GM19099 (cell line): Measurements from ENCODE around the gene APBB2.

Experiments used
- POLR2A ChIP-seq: IDR thresholded peaks from 3 replicates; pipeline ENCODE4 v1.6.1; 2011; ENCODE audit warnings: low read depth; ENCODE audit not compliant: insufficient read length; ENCODE audit errors: extremely low read depth

The APBB2 gene

DNA sequence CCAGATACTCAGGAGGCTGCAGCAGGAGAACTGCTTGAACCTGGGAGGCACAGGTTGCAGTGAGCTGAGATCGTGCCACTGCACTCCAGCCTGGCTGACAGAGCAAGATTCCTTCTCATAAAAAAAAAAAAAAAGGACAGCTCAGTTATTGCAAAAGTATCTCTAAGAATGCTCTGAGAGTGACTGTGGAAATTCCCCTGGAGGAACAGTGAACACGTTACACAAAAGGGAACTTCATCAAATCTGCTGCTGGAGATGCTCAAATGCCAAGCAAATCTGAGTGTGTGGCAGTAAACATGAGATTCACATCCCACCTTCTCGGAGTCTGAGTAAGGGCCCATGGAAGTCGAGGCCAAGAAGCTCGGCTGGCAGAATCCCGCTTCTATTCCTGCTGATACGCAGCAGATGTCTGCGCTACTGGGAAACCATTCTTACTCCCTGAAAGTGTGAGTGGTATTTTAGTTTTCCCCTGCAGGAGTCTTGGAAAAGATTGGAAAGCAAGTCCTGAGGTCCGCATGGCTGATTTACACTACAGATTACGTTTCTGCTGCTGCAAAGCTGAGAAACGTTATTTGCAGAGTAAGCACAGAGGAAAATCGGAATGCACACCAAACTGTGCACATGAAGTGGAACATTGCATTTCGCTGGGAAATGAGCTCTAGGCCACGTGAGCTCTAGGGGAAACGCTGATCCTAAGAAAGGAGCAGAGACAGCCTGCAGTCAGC, 301.7 kb downstream of the APBB2 start:
- no peak for TF ChIP-seq POLR2A

DNA sequence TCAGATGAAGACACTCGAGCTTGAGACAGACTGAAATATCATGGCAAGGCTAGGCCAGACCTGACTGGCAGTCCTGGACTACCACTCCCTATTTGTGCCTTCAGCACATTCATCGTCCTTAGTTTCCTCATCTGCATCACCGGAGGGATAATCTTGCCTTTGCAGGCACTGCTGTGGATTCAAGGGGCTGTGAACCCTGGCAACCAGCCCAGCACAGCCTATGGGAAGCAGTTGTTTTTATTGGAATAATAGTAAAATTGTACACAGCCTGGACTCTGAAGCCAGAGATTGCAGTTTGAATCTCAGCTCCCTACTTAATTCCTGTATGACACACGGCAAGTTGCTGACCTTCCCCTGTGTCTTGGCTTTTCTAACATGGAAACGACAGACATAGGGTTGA, 303.6 kb downstream of the APBB2 start:
- TF ChIP-seq POLR2A, result no peak

DNA sequence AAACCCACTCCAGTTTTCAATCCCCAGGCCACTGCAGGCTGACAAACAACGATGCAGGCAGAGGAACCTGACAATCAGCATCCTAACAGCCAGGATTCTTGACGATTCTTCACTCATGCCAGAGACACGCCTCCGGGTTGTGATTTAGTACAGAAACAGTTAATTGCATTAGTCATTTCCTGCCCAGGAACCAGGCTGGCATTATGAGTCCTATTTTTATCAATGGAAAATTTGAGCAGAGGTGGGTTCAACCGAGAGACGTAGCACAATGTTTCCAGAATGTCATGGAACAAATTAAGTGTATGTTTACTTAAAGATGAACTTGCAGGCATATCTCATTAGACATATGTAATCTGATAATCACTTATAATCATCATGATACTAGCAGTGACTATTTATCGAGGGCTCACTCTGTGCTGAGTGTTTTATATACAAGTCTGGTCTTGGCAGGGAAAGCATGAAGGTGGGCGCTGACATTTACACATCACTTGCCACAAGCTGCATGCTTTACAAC, 304.9 kb downstream of the APBB2 start:
- no peak for TF ChIP-seq POLR2A

DNA sequence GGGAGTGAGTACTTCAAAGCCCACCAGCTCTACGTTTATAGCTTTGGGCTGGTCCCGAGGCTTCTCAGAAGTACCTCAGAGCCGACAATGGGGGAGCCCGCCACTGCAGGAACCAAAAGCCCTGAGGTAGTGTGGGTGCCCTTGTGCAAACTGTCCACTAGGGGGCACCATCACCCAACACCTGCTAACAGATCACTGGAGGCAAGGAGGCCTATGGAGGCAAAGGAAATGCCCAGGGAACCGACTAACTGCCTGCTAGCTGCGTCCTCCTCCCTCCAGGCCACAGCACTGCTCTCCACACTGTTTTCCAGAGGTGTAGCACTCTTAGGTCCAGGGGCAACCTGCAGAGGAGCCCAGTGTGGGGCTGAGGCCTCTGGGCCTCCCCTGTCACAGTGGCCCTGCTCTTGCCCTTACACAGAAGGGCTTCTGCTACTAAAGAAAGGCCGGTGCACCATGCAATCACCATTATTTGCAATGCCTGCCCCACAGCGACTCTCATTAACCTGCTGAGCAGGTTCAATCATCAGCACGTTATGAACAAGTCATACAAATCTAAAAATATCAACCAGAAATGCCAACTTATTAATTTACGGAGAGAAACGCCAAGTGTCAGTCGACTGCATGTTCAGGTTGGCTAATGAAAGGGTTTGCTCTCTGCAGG, 305.5 kb downstream of the APBB2 start:
- TF ChIP-seq POLR2A, result no peak

DNA sequence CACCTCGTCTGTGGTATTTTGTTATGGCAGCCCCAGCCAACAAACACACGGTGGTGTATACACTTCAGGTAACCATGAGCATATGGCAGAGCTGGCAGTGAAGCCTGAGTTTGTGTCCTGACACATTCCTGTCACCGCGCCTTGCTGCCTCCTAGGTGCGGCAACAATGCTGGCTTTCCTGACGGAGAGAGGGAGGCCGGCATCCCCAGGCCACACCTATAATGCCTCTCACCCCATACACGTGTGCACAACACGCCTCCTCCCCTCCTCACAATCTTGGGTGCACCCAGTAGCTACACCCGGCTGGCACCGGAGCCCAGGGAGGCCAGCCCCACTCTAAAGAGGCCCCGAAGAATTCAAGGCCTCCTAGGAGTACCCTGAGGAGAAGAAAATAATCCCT, 306.0 kb downstream of the APBB2 start:
- no peak for TF ChIP-seq POLR2A

DNA sequence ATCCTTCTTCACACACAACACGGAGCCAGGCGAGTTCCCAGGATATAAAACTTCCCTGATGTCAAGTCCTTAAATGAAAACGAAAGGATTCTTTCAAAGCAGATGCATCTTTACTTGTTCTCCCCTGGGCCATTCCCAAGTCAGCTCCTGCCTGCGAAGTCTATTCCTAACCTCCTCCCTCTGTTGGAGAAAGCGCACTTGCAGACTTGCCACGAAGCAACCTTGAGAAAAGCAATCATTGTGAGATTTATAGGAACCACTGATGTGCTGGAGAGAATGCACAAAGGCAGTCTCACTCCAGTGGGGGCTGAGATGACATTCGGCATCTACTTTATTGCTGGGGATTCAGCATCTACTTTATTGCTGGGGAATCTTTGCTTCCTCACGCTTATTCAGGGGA, 308.9 kb downstream of the APBB2 start:
- no peak for TF ChIP-seq POLR2A

DNA sequence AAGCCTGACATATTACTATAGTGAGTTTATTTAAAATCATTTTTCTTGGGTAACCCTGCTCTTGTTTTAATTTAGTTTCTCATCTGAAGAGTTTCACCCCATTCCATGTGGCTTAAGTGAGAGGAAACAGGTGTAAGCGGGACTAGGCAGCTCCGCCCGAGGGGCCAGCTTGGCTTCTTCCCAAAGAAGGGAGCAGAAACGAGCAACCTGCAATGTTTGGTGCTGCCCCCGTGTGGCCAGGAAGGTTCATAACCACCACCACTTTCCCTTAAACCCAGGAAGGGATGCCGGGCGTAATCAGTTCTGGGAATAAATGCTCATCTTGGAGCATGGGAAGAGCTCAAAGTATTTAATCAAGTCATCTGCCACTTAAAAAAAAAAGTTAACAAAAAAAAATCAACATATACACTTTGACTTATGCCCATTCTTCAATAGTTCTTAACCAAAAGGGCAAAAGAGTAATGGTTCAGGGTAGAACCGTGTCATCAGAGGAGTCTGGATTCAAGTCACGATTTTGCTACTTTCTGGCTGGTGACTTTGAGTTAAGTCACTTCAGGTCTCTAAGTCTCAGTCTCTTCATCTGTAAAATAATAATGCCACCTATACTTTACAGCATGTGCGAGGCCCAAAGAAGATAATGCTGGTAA, 316.7 kb downstream of the APBB2 start:
- TF ChIP-seq POLR2A, result no peak

DNA sequence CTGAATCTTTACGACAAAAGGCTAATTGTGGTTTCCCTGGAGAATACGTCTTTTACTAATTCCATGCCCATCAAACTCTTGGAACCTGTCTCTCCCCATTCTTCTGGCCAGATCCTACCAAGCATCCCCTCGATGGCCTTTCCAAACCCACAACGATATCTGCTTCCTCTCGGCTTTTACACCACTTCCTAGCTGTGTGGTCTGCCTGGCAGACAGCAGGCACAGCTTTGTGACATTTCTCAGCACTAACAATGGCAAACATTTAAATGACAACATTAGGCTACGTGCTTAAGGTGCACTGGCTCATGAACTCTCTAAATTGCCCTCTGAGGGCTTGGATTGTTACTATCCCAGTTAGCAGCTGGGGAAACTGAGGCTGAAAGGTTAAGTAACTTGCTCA, 323.6 kb downstream of the APBB2 start:
- TF ChIP-seq POLR2A, result no peak

DNA sequence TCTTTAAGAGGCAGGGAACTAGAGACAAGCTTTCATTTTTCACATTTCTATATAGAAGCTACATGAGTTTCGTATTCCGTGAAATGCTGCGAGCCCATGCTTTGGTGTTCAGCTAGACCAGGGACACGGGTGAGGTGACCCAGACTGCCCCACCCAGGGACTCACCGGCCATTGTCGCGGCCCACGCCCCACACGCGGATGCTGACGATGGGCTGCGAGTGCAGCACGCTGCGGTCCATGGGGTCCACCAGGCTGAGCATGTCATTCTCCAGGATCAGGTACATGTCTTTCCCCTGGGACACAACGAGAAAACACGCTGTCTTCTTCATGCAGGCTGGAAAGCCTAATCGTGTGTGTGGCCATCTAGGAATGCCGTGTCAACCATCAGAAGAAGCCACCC, 324.1 kb downstream of the APBB2 start:
- TF ChIP-seq POLR2A, result no peak

DNA sequence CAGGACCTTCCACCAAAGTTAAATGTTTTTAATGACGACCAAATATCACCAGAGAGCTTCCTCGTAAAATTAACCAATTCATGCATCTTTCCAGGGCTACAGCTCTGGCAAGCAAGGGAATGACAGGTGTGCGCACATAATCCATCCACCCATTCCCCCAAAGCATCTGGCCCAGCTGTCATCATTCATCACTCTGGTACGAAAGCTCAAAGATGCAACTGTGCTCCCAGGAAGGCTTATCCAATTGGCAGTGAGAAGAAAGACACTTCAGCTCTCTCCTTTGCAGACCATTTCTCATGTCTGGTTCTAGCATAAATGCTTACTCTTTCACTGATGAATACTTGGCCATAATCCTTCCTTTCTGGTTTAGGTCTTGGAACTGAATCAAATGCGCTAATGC, 325.4 kb downstream of the APBB2 start:
- no peak for TF ChIP-seq POLR2A

DNA sequence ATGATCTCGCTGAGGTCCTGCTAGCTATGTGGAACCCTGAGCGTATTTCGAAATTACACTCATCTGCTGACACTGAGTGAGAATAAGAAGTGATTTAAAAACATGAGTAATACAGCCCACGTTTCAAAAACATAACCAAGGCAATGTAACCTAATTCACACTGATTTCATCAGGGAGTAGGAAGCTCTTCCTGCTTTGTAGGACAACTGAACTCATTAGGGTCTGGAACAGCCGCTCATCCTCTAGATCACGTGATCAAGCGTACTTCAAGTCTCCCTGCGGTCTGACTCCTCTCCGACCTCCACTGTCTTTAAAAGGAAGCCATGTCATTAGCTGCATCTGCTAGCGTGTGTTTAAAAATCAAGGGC, 326.6 kb downstream of the APBB2 start:
- TF ChIP-seq POLR2A, result no peak

DNA sequence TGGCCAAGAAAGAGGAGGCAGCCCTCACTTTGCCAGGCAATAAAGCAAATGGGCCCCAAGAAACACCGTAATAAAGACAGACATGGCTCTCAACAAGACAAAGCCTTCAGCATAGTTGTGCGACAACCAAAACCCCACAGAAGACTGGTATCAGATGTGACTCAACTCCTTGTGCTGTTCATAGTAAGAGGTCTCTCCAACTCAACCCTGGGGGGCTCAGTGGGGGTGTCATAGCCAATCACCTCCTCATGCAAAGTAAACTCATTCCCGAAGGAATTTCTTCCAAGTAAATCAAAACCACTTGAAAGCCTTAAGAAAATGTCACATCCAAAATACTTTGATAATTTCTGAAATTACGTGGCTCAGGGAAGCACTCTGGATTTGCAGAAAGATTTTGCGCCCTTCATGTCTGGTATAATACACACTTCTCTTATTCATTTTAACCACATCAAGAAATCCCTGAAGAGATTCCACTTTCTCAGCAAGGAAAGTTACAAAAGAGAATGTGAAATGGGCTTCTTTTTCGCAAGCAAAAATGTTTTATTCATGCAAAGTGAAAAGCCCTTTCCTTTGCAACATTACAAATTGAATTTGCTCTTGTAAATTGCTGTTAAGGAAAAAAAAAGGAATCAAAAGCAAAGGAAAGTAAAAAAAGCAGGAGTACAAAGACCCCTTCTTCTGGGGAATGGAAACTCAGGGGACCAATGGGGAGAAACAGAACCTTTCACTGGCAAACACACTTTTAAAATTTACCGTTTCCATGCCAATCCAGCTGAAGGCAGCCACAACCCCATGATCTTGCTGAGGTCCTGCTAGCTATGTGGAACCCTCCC, 327.2 kb downstream of the APBB2 start:
- no peak for TF ChIP-seq POLR2A

DNA sequence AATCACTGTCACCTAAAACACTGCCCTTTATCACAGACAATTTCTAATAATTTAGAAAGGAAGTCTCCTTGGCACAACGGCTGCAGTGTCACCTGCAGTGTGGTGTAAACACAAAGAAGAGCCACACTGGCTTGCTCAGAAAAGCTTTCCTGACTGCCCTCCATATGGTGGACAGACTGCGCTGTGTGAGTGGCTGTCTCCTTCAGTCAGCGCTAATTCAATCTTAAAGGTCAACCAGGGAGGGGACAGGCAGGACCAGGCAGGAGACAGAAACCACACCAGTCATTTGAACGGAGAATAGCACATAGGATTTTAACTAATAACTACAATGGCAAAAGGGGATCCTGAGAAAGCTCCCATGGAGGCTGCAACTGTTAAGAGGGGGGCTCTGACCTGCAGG, 332.5 kb downstream of the APBB2 start:
- TF ChIP-seq POLR2A, result no peak

DNA sequence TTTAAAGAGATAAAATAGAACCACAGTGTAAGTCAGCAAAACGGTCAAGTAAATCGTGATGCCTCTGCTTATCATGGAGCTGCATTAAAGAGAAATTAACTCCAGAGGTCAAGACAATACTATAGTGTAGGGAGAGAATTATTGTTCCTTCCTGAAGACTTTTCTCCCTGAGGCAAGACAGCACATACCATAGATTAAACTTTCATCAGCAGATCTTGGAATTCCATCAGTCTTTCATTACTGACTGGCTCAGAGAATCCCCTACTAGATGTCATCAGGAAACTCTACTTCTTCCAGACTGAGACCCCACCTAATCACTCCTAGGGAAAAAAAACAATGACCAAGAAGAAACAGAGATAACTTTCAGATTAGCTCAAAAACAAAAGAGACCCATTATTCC, 333.2 kb downstream of the APBB2 start:
- no peak for TF ChIP-seq POLR2A

DNA sequence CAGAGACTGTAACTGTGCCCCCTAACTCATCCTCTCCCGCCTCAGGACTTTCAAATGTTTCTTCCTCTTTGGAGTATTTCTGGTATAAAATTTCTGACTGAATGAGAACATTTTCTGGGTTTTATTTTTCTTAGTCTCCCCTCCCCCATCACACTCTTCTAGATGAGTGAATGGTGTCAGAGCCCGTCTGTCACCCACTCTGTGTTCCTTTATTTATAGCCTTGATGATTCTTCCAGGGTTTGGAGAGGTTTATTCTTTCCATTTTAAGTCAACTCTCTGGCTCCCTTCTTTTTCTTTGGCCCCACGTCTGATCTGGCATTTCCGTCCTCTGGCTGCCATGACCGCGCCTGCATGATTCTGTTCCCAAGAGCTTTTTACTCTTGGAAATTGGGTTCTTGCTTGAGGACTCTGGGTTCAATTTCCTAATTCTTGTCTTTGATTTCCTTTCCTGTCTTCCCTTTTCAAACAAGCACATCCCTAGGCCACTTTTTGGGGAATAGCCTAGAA, 335.7 kb downstream of the APBB2 start:
- no peak for TF ChIP-seq POLR2A
